Measurements from ENCODE around the gene WNT8A.
"Not testable (repeated sequence)": the region's sequence is repeated elsewhere in the genome, so short reads cannot be mapped to it uniquely, and the experiment has no call there.

WNT8A gene, protein sequence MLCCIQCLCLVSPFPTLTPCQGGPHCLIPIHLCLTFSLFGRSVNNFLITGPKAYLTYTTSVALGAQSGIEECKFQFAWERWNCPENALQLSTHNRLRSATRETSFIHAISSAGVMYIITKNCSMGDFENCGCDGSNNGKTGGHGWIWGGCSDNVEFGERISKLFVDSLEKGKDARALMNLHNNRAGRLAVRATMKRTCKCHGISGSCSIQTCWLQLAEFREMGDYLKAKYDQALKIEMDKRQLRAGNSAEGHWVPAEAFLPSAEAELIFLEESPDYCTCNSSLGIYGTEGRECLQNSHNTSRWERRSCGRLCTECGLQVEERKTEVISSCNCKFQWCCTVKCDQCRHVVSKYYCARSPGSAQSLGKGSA

GRCh38 chr5:138083702-138084101 is at the start of gene WNT8A:
TSS of gene WNT8A (plus strand) at chr5:138084033. CDS start at chr5:138084128, 95 bp downstream.
- Histone ChIP-seq H3K4me3 (ENCODE audit: low read depth, low read length) (no peak within 1 kb of the TSS), H3K36me3 (ENCODE audit: control insufficient read depth, insufficient read depth, low read length) (no peaks in the 10 kb centered on the region), H3K27me3 (ENCODE audit: control insufficient read depth, insufficient read depth, low read length) (peaks cover 24% of the 10 kb centered on the region), H3K4me1 (ENCODE audit: control insufficient read depth, insufficient read depth, low read length) (peaks cover 11% of the 10 kb centered on the region), H3K9ac (ENCODE audit: low read depth, low read length) (no peak within 1 kb of the TSS), H3K9me3 (ENCODE audit: control insufficient read depth, insufficient read depth, low read length) (no peaks in the 10 kb centered on the region)

GRCh38 chr5:138035605-138036537 is 48.0 kb upstream of the WNT8A start:
- H3K36me3 ChIP-seq (ENCODE audit: control insufficient read depth, insufficient read depth, low read length): no peaks in the 10 kb centered on the region
- H3K4me3 ChIP-seq (ENCODE audit: low read depth, low read length): no peak overlapping the region
- no peaks in the 10 kb centered on the region for H3K27me3 ChIP-seq (ENCODE audit: control insufficient read depth, insufficient read depth, low read length)
- peaks cover 5% of the 10 kb centered on the region for H3K4me1 ChIP-seq (ENCODE audit: control insufficient read depth, insufficient read depth, low read length)
- H3K9me3 ChIP-seq (ENCODE audit: control insufficient read depth, insufficient read depth, low read length): no peaks in the 10 kb centered on the region
- no peak overlapping the region for H3K9ac ChIP-seq (ENCODE audit: low read depth, low read length)

GRCh38 chr5:138037271-138037670 is 46.6 kb upstream of the WNT8A start:
- H3K9me3 ChIP-seq (ENCODE audit: control insufficient read depth, insufficient read depth, low read length): no peaks in the 10 kb centered on the region
- H3K27me3 ChIP-seq (ENCODE audit: control insufficient read depth, insufficient read depth, low read length): no peaks in the 10 kb centered on the region
- H3K9ac ChIP-seq (ENCODE audit: low read depth, low read length): no peak overlapping the region
- H3K36me3 ChIP-seq (ENCODE audit: control insufficient read depth, insufficient read depth, low read length): no peaks in the 10 kb centered on the region
- H3K4me3 ChIP-seq (ENCODE audit: low read depth, low read length): no peak overlapping the region
- peaks cover 3% of the 10 kb centered on the region for H3K4me1 ChIP-seq (ENCODE audit: control insufficient read depth, insufficient read depth, low read length)

GRCh38 chr5:138037907-138038633 is 45.8 kb upstream of the WNT8A start:
- no peaks in the 10 kb centered on the region for H3K9me3 ChIP-seq (ENCODE audit: control insufficient read depth, insufficient read depth, low read length)
- no peaks in the 10 kb centered on the region for H3K27me3 ChIP-seq (ENCODE audit: control insufficient read depth, insufficient read depth, low read length)
- H3K36me3 ChIP-seq (ENCODE audit: control insufficient read depth, insufficient read depth, low read length): no peaks in the 10 kb centered on the region
- no peak overlapping the region for H3K9ac ChIP-seq (ENCODE audit: low read depth, low read length)
- H3K4me3 ChIP-seq (ENCODE audit: low read depth, low read length): no peak overlapping the region
- peaks cover 3% of the 10 kb centered on the region for H3K4me1 ChIP-seq (ENCODE audit: control insufficient read depth, insufficient read depth, low read length)

GRCh38 chr5:138038826-138039225 is 45.0 kb upstream of the WNT8A start:
- no peaks in the 10 kb centered on the region for H3K4me1 ChIP-seq (ENCODE audit: control insufficient read depth, insufficient read depth, low read length)
- no peaks in the 10 kb centered on the region for H3K27me3 ChIP-seq (ENCODE audit: control insufficient read depth, insufficient read depth, low read length)
- H3K9me3 ChIP-seq (ENCODE audit: control insufficient read depth, insufficient read depth, low read length): no peaks in the 10 kb centered on the region
- no peak overlapping the region for H3K4me3 ChIP-seq (ENCODE audit: low read depth, low read length)
- no peak overlapping the region for H3K9ac ChIP-seq (ENCODE audit: low read depth, low read length)
- H3K36me3 ChIP-seq (ENCODE audit: control insufficient read depth, insufficient read depth, low read length): no peaks in the 10 kb centered on the region

DNA sequence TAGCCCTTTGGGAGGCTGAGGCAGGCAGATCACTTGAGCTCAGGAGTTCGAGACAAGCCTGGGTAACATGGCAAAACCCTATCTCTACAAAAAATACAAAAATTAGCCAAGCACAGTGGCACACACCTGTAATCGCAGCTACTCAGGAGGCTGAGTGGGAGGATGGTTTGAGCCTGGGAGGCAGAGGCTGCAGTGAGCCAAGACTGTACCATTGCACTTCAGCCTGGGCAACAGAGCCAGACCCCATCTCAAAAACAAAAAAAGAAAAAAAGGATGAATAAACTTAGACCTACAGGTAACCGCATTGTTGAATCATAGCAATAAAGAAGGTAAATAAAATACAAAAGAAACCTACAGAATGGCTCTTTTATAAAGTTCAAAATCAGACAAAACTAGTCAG is 38.5 kb upstream of the WNT8A start:
- H3K4me3 ChIP-seq (ENCODE audit: low read depth, low read length); H3K9me3 ChIP-seq (ENCODE audit: control insufficient read depth, insufficient read depth, low read length); H3K9ac ChIP-seq (ENCODE audit: low read depth, low read length); H3K27me3 ChIP-seq (ENCODE audit: control insufficient read depth, insufficient read depth, low read length); H3K4me1 ChIP-seq (ENCODE audit: control insufficient read depth, insufficient read depth, low read length); H3K36me3 ChIP-seq (ENCODE audit: control insufficient read depth, insufficient read depth, low read length): not testable (repeated sequence)

GRCh38 chr5:138051441-138052296 is 32.2 kb upstream of the WNT8A start:
- no peaks in the 10 kb centered on the region for H3K36me3 ChIP-seq (ENCODE audit: control insufficient read depth, insufficient read depth, low read length)
- H3K9me3 ChIP-seq (ENCODE audit: control insufficient read depth, insufficient read depth, low read length): no peaks in the 10 kb centered on the region
- no peaks in the 10 kb centered on the region for H3K27me3 ChIP-seq (ENCODE audit: control insufficient read depth, insufficient read depth, low read length)
- H3K9ac ChIP-seq (ENCODE audit: low read depth, low read length): no peak overlapping the region
- peaks cover 7% of the 10 kb centered on the region for H3K4me1 ChIP-seq (ENCODE audit: control insufficient read depth, insufficient read depth, low read length)
- no peak overlapping the region for H3K4me3 ChIP-seq (ENCODE audit: low read depth, low read length)

DNA sequence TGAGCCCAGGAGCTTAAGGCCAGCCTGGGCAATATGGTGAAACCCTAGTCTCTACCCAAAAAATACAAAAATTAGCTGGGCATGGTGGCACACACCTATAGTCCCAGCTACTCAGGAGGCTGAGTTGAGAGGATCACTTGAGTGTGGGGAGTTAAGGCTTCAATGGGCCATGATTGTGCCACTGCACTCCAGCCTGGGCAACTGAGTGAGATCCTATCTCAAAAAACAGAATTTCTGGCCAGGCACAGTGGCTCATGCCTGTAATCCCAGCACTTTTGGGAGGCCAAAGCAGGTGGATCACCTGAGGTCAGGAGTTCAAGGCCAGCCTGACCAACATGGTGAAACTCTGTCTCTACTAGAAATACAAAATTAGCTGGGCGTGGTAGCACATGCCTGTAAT is 31.1 kb upstream of the WNT8A start:
- H3K36me3 ChIP-seq (ENCODE audit: control insufficient read depth, insufficient read depth, low read length); H3K4me3 ChIP-seq (ENCODE audit: low read depth, low read length); H3K9ac ChIP-seq (ENCODE audit: low read depth, low read length); H3K9me3 ChIP-seq (ENCODE audit: control insufficient read depth, insufficient read depth, low read length); H3K4me1 ChIP-seq (ENCODE audit: control insufficient read depth, insufficient read depth, low read length); H3K27me3 ChIP-seq (ENCODE audit: control insufficient read depth, insufficient read depth, low read length): not testable (repeated sequence)

GRCh38 chr5:138053554-138053953 is 30.3 kb upstream of the WNT8A start:
- Histone ChIP-seq H3K9ac (ENCODE audit: low read depth, low read length) (no peak overlapping the region), H3K4me3 (ENCODE audit: low read depth, low read length) (no peak overlapping the region), H3K27me3 (ENCODE audit: control insufficient read depth, insufficient read depth, low read length) (no peaks in the 10 kb centered on the region), H3K9me3 (ENCODE audit: control insufficient read depth, insufficient read depth, low read length) (no peaks in the 10 kb centered on the region), H3K36me3 (ENCODE audit: control insufficient read depth, insufficient read depth, low read length) (no peaks in the 10 kb centered on the region), H3K4me1 (ENCODE audit: control insufficient read depth, insufficient read depth, low read length) (peaks cover 7% of the 10 kb centered on the region)

- Histone ChIP-seq H3K4me1 (ENCODE audit: control insufficient read depth, insufficient read depth, low read length) (peaks cover 7% of the 10 kb centered on the region), H3K27me3 (ENCODE audit: control insufficient read depth, insufficient read depth, low read length) (no peaks in the 10 kb centered on the region), H3K36me3 (ENCODE audit: control insufficient read depth, insufficient read depth, low read length) (no peaks in the 10 kb centered on the region), H3K9ac (ENCODE audit: low read depth, low read length) (no peak overlapping the region), H3K4me3 (ENCODE audit: low read depth, low read length) (no peak overlapping the region), H3K9me3 (ENCODE audit: control insufficient read depth, insufficient read depth, low read length) (no peaks in the 10 kb centered on the region)
Observed at GRCh38 chr5:138054206-138054605, 29.6 kb upstream of the WNT8A start.
